ENCODE results near the gene DGKK.
"Not testable (repeated sequence)": the region's sequence is repeated elsewhere in the genome, so short reads cannot be mapped to it uniquely, and the experiment has no call there.

Gene DGKK

GRCh38 chrX:50430917-50431575, 39.6 kb downstream of the DGKK start:
- DNase-seq: no peak

GRCh38 chrX:50428174-50428573, 42.5 kb downstream of the DGKK start:
- DNase-seq: no peak

- no peak for DNase-seq
Measured at GRCh38 chrX:50407976-50408375, 62.6 kb downstream of the DGKK start.

DNA sequence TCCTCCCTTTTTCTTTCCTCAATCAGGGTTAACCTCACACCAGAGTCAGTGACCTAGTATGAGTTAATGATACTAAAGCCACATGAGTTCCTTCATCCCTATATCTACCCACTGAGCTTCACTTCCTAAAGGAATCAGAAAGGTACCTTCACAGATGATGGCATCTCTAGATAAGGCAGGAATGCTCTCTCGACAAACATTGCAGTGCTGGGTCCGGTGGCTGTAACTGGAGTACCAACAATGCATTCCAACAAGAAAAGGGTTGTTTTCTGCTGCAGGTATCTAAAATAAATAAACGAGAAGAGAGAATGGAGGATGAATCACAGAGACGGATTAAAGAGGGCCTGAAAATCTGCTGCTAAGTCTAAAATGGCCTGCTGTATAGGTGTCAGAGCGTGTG, 66.7 kb downstream of the DGKK start:
- DNase-seq: no peak

- DNase-seq: no peak
Measured at GRCh38 chrX:50402886-50403285, 67.7 kb downstream of the DGKK start.

- no peak for DNase-seq
Measured at GRCh38 chrX:50393902-50394301, 76.7 kb downstream of the DGKK start.

DNA sequence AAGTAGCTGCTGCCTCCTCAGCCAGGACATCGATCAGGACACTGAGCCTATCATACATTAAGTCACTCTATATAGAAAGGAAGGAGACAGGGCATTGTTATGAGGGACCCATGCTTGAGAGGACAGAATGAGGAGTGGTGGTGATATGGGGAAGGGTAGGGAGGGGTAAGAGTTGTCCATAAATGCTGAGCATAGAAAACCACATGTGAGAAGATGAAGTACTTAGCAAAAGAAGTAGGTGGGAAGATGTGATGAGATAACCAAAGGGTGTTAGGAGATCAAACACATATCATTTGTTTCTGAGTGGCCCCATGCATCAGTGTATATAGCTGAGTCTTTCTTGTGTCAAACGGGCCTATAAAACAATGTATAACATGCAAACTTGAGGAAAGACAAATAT, 84.1 kb downstream of the DGKK start:
- no peak for DNase-seq

- DNase-seq: no peak
Measured at GRCh38 chrX:50381729-50382415, 88.8 kb downstream of the DGKK start.

GRCh38 chrX:50375481-50376267, 95.0 kb downstream of the DGKK start:
- no peak for DNase-seq

DNA sequence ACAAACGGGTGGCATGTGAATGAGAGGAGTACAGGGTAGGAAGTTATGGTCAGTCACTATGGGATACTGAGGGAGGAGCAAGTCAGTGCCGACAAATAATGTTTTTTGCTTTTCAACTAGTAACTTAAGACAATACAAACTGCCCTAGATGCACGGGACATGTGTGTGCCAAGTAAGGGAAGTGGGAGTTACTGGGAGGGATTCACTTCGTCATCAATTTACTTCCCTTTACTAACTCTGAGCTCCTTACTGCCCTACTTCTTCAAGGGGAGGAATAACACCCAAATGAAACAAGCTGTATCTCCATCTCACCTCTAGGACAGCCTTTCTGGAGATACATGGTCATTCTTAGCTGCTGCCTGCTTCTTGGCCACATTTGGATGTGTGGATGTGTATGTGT, 97.7 kb downstream of the DGKK start:
- DNase-seq: no peak

DNA sequence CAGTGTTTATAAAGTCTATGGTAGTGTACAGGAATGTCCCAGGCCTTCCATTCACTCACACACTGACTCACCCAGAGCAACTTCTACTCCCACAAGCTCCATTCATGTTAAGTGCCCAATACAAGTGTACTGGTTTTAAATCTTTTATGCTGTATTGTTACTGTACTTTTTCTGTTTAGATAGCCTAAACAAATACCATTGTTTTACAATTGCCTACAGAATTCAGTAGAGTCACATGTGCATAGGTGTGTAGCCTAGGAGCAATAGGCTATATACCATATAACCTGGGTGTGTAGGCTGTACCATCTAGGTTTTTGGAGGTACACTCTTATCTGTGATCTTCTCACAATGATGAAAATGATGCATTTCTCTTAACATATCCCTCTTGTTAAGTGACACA, 126.7 kb downstream of the DGKK start:
- no peak for DNase-seq

- DNase-seq: no peak
Measured at GRCh38 chrX:50333308-50333707, 137.3 kb downstream of the DGKK start.

- DNase-seq: not testable (repeated sequence)
Measured at GRCh38 chrX:50332668-50333067, 138.0 kb downstream of the DGKK start.

- DNase-seq: no peak
Measured at GRCh38 chrX:50327235-50327634, 143.4 kb downstream of the DGKK start.

All from DMS 273 treated with DMSO at 0.1 percent for 48 hours (cell line).